HEK293 (cell line): ENCODE results near the gene FANCC.

ENCODE experiments used
- FEZF1 ChIP-seq: fragments of 450-650 bp; formaldehyde crosslinking; IDR thresholded peaks from 2 replicates; pipeline ENCODE4 v1.5.1; 2016; ENCODE audit warnings: missing biosample characterization, missing genetic modification characterization
- HIC1 ChIP-seq: fragments of 450-650 bp; formaldehyde crosslinking; IDR thresholded peaks from 2 replicates; pipeline ENCODE4 v1.5.1; 2016; ENCODE audit warnings: missing biosample characterization, missing genetic modification characterization
- KLF8 ChIP-seq: fragments of 450-650 bp; formaldehyde crosslinking; IDR thresholded peaks from 2 replicates; pipeline ENCODE4 v1.5.1; 2016; ENCODE audit warnings: missing biosample characterization, missing genetic modification characterization
- PRDM6 ChIP-seq: fragments of 450-650 bp; formaldehyde crosslinking; IDR thresholded peaks from 2 replicates; pipeline ENCODE4 v1.5.1; 2017; ENCODE audit warnings: missing biosample characterization, missing genetic modification characterization
- TSHZ1 ChIP-seq: fragments of 450-650 bp; formaldehyde crosslinking; IDR thresholded peaks from 2 replicates; pipeline ENCODE4 v1.5.1; 2016; ENCODE audit warnings: missing biosample characterization, missing genetic modification characterization, borderline replicate concordance
- WT1 ChIP-seq: fragments of 450-650 bp; formaldehyde crosslinking; IDR thresholded peaks from 2 replicates; pipeline ENCODE4 v1.5.1; 2016; ENCODE audit warnings: missing biosample characterization, missing genetic modification characterization
- ZBTB17 ChIP-seq: fragments of 450-650 bp; formaldehyde crosslinking; IDR thresholded peaks from 2 replicates; pipeline ENCODE4 v1.5.1; 2016; ENCODE audit warnings: missing biosample characterization, missing genetic modification characterization
- ZFHX2 ChIP-seq: fragments of 450-650 bp; formaldehyde crosslinking; conservative IDR thresholded peaks from 2 replicates; pipeline ENCODE4 v1.5.1; 2016; ENCODE audit warnings: missing biosample characterization, missing genetic modification characterization
- ZNF10 ChIP-seq: fragments of 450-650 bp; formaldehyde crosslinking; IDR thresholded peaks from 2 replicates; pipeline ENCODE4 v1.5.1; 2017; ENCODE audit warnings: missing biosample characterization, missing genetic modification characterization
- ZNF132 ChIP-seq: fragments of 450-650 bp; formaldehyde crosslinking; IDR thresholded peaks from 2 replicates; pipeline ENCODE4 v1.5.1; 2017; ENCODE audit warnings: missing biosample characterization, missing genetic modification characterization, borderline replicate concordance
- ZNF169 ChIP-seq: fragments of 450-650 bp; formaldehyde crosslinking; IDR thresholded peaks from 2 replicates; pipeline ENCODE4 v1.5.1; 2016; ENCODE audit warnings: missing biosample characterization, missing genetic modification characterization
- ZNF223 ChIP-seq: fragments of 450-650 bp; formaldehyde crosslinking; IDR thresholded peaks from 2 replicates; pipeline ENCODE4 v1.5.1; 2016; ENCODE audit warnings: missing biosample characterization, missing genetic modification characterization
- ZNF24 ChIP-seq: fragments of 450-650 bp; formaldehyde crosslinking; IDR thresholded peaks from 2 replicates; pipeline ENCODE4 v1.5.1; 2016; ENCODE audit warnings: missing biosample characterization, missing genetic modification characterization
- ZNF280D ChIP-seq: fragments of 450-650 bp; formaldehyde crosslinking; IDR thresholded peaks from 2 replicates; pipeline ENCODE4 v1.5.1; 2016; ENCODE audit warnings: missing biosample characterization, missing genetic modification characterization
- ZNF366 ChIP-seq: fragments of 450-650 bp; formaldehyde crosslinking; conservative IDR thresholded peaks from 2 replicates; pipeline ENCODE4 v1.5.1; 2016; ENCODE audit warnings: missing biosample characterization, missing genetic modification characterization
- ZNF394 ChIP-seq: fragments of 450-650 bp; formaldehyde crosslinking; IDR thresholded peaks from 2 replicates; pipeline ENCODE4 v1.5.1; 2016; ENCODE audit warnings: missing biosample characterization, missing genetic modification characterization, mild to moderate bottlenecking, moderate library complexity, borderline replicate concordance
- ZNF558 ChIP-seq: fragments of 450-650 bp; formaldehyde crosslinking; IDR thresholded peaks from 2 replicates; pipeline ENCODE4 v1.5.1; 2016; ENCODE audit warnings: missing biosample characterization, missing genetic modification characterization
- ZNF792 ChIP-seq: fragments of 450-650 bp; formaldehyde crosslinking; IDR thresholded peaks from 2 replicates; pipeline ENCODE4 v1.5.1; 2016; ENCODE audit warnings: missing biosample characterization, missing genetic modification characterization
- ZNF837 ChIP-seq: fragments of 450-650 bp; formaldehyde crosslinking; IDR thresholded peaks from 2 replicates; pipeline ENCODE4 v1.5.1; 2016; ENCODE audit warnings: missing biosample characterization, missing genetic modification characterization
- ZSCAN23 ChIP-seq: fragments of 450-650 bp; formaldehyde crosslinking; IDR thresholded peaks from 2 replicates; pipeline ENCODE4 v1.5.1; 2016; ENCODE audit warnings: missing biosample characterization, missing genetic modification characterization
- ZSCAN30 ChIP-seq: fragments of 450-650 bp; IDR thresholded peaks from 2 replicates; pipeline ENCODE4 v1.5.1; 2018; ENCODE audit warnings: missing biosample characterization, mild to moderate bottlenecking, missing genetic modification characterization, moderate library complexity
- TF ChIP-seq, protein P1 (sequence below): fragments of 450-650 bp; formaldehyde crosslinking; IDR thresholded peaks from 2 replicates; pipeline ENCODE4 v1.5.1; 2016; ENCODE audit warnings: missing biosample characterization, missing genetic modification characterization

Gene FANCC

GRCh38 chr9:95171001-95171400, 146.5 kb downstream of the FANCC start (continued):
- TF ChIP-seq ZNF280D (tag by site-specific recombination) (0 out of 2 replicates have a peak, but pooled peaks have one; percentile 43), ZSCAN30 (tag by site-specific recombination) (no peak), KLF8 (tag by site-specific recombination) (peak; percentile 62), ZNF558 (tag by site-specific recombination) (peak; percentile 74; the same call in 1 of the 2 replicates), ZNF132 (tag by site-specific recombination) (no peak), ZNF792 (tag by site-specific recombination) (no peak), ZNF169 (tag by site-specific recombination) (no peak), WT1 (tag by site-specific recombination) (0 out of 2 replicates have a peak, but pooled peaks have one; percentile 33), TSHZ1 (tag by site-specific recombination) (0 out of 2 replicates have a peak, but pooled peaks have one; percentile 41), ZNF394 (tag by site-specific recombination) (peak; percentile 41; the same call in 1 of the 2 replicates), PRDM6 (peak; percentile 93), HIC1 (tag by site-specific recombination) (0 out of 2 replicates have a peak, but pooled peaks have one; percentile 29), ZFHX2 (0 out of 2 replicates have a peak, but pooled peaks have one; percentile 11), ZNF10 (tag by site-specific recombination) (peak; percentile 94), FEZF1 (peak; percentile 62; the same call in 1 of the 2 replicates), ZNF24 (tag by site-specific recombination) (peak; percentile 58), ZNF366 (tag by site-specific recombination) (peak; percentile 75), ZNF837 (no peak), ZSCAN23 (tag by site-specific recombination) (0 out of 2 replicates have a peak, but pooled peaks have one; percentile 31), ZBTB17 (0 out of 2 replicates have a peak, but pooled peaks have one; percentile 45), ZNF223 (tag by site-specific recombination) (no peak)
- TF ChIP-seq, protein P1, sequence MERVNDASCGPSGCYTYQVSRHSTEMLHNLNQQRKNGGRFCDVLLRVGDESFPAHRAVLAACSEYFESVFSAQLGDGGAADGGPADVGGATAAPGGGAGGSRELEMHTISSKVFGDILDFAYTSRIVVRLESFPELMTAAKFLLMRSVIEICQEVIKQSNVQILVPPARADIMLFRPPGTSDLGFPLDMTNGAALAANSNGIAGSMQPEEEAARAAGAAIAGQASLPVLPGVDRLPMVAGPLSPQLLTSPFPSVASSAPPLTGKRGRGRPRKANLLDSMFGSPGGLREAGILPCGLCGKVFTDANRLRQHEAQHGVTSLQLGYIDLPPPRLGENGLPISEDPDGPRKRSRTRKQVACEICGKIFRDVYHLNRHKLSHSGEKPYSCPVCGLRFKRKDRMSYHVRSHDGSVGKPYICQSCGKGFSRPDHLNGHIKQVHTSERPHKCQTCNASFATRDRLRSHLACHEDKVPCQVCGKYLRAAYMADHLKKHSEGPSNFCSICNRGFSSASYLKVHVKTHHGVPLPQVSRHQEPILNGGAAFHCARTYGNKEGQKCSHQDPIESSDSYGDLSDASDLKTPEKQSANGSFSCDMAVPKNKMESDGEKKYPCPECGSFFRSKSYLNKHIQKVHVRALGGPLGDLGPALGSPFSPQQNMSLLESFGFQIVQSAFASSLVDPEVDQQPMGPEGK (tag by site-specific recombination), result peak; percentile 56
- TF ChIP-seq, all 188 proteins: peak for 26
